ENCODE measurements around the gene FOXP1. TPM values are rescaled to one million over a fixed set of nuclear protein-coding genes. Genes with fewer than 3 reads are reported as not detected.
A peak's percentile ranks its signal among the peaks of the same experiment; 100 is the strongest.

Gene FOXP1
- total and polyA plus RNA-seq, 5 experiments from 2014 or later, result 280 to 443 (median 382) TPM

GRCh38 chr3:71232895-71233294 lies 350.6 kb downstream of the FOXP1 start:
- Mint-ChIP-seq H3K36me3 (peaks cover 5 to 60% (median 32%) of the 10 kb centered on the region in 3 donors), H3K27ac (peak overlapping the region in 4 of 10 donors; percentile 57 to 87 (median 77)), H3K27me3 (no peaks in the 10 kb centered on the region)

GRCh38 chr3:71232175-71232679 lies 351.3 kb downstream of the FOXP1 start:
- Mint-ChIP-seq H3K36me3 (peaks cover 5 to 54% (median 29%) of the 10 kb centered on the region in 3 donors), H3K27me3 (no peaks in the 10 kb centered on the region), H3K9me3 (peaks cover 0 to 2% (median 0%) of the 10 kb centered on the region in 9 donors), H3K4me3 (peak overlapping the region in 7 of 10 donors; percentile 1 to 61 (median 20)), H3K27ac (peak overlapping the region; percentile 9 to 87 (median 52)), H3K4me1 (peaks cover 31 to 81% (median 76%) of the 10 kb centered on the region in 4 donors)
- no peak for DNase-seq
- POLR2A ChIA-PET, result interaction anchor here (1.2 to 2.0 kb wide), 2 partner anchors 10 to 75 kb away, joined by 4 to 5 read pairs; no protein-coding TSS in a partner anchor
- ATAC-seq, result no peak

More at GRCh38 chr3:71232895-71233294, 350.6 kb downstream of the FOXP1 start:
- Mint-ChIP-seq H3K4me3 (peak overlapping the region in 1 of 10 donors; percentile 39), H3K9me3 (peaks cover 0 to 2% (median 0%) of the 10 kb centered on the region in 9 donors), H3K4me1 (peaks cover 34 to 81% (median 75%) of the 10 kb centered on the region in 4 donors)
- POLR2A ChIA-PET, result interaction anchor here (0.6 to 2.0 kb wide), 4 partner anchors 9 to 223 kb away, joined by 4 to 5 read pairs (median 5); no protein-coding TSS in a partner anchor
- ATAC-seq (no peak), DNase-seq (no peak)

- Mint-ChIP-seq H3K4me3 (peak overlapping the region in 4 of 10 donors; percentile 6 to 52 (median 39)), H3K9me3 (peaks cover 0 to 2% (median 0%) of the 10 kb centered on the region in 9 donors), H3K4me1 (peaks cover 35 to 85% (median 80%) of the 10 kb centered on the region in 4 donors), H3K36me3 (peaks cover 5 to 53% (median 28%) of the 10 kb centered on the region in 3 donors), H3K27ac (peak overlapping the region in 9 of 10 donors; percentile 33 to 87 (median 71)), H3K27me3 (no peaks in the 10 kb centered on the region)
- POLR2A ChIA-PET, result interaction anchor here (0.7 to 2.0 kb wide), 2 partner anchors 11 to 141 kb away, joined by 3 to 4 read pairs; no protein-coding TSS in a partner anchor
- DNase-seq (no peak), ATAC-seq (no peak)
Observed at GRCh38 chr3:71231680-71232079, 351.8 kb downstream of the FOXP1 start.

GRCh38 chr3:71229905-71230657 lies 353.4 kb downstream of the FOXP1 start:
- Mint-ChIP-seq H3K9me3 (peaks cover 0 to 2% (median 0%) of the 10 kb centered on the region in 9 donors), H3K4me1 (peaks cover 42 to 90% (median 86%) of the 10 kb centered on the region in 4 donors), H3K27ac (peak overlapping the region; percentile 14 to 90 (median 77)), H3K27me3 (no peaks in the 10 kb centered on the region), H3K36me3 (peaks cover 5 to 41% (median 13%) of the 10 kb centered on the region in 3 donors), H3K4me3 (peak overlapping the region in 7 of 10 donors; percentile 21 to 57 (median 35))
- POLR2A ChIA-PET, result interaction anchor here (0.6 to 1.3 kb wide), 3 partner anchors 99 to 187 kb away, joined by 3 read pairs; no protein-coding TSS in a partner anchor
- DNase-seq (peak in 2 of 10 donors; percentile 35 to 49), ATAC-seq (peak in 1 of 2 donors; percentile 30)

GRCh38 chr3:71228156-71228866 lies 355.2 kb downstream of the FOXP1 start:
- Mint-ChIP-seq H3K27me3 (no peaks in the 10 kb centered on the region), H3K27ac (peak overlapping the region; percentile 1 to 89 (median 32)), H3K4me3 (peak overlapping the region in 8 of 10 donors; percentile 5 to 81 (median 42)), H3K36me3 (peaks cover 0 to 23% (median 8%) of the 10 kb centered on the region in 3 donors), H3K9me3 (no peaks in the 10 kb centered on the region), H3K4me1 (peaks cover 49 to 89% (median 88%) of the 10 kb centered on the region in 4 donors)
- ATAC-seq (no peak), DNase-seq (no peak)
- POLR2A ChIA-PET, result interaction anchor here (0.7 to 1.1 kb wide), 2 partner anchors 193 to 504 kb away, joined by 3 read pairs; no protein-coding TSS in a partner anchor

- POLR2A ChIA-PET, result interaction anchor here (0.7 kb wide), 1 partner anchor 15 kb away, joined by 5 read pairs; no protein-coding TSS in a partner anchor
- H3K36me3 Mint-ChIP-seq, result peaks cover 8 to 23% (median 16%) of the 10 kb centered on the region in 3 donors
- H3K4me3 Mint-ChIP-seq, result peak overlapping the region; percentile 62 to 92 (median 82)
- no peaks in the 10 kb centered on the region for H3K27me3 Mint-ChIP-seq
- H3K4me1 Mint-ChIP-seq, result peaks cover 50 to 90% (median 88%) of the 10 kb centered on the region in 4 donors
- ATAC-seq (peak in 1 of 2 donors; percentile 4), DNase-seq (peak in 1 of 10 donors; percentile 14)
- peak overlapping the region; percentile 88 to 98 (median 92) for H3K27ac Mint-ChIP-seq
- H3K9me3 Mint-ChIP-seq, result peaks cover 0 to 9% (median 2%) of the 10 kb centered on the region in 9 donors
Observed at GRCh38 chr3:71227270-71227661, 356.3 kb downstream of the FOXP1 start.

GRCh38 chr3:71226565-71227269 lies 356.8 kb downstream of the FOXP1 start:
- Mint-ChIP-seq H3K9me3 (peaks cover 0 to 9% (median 2%) of the 10 kb centered on the region in 9 donors), H3K4me3 (peak overlapping the region; percentile 62 to 92 (median 82)), H3K27ac (peak overlapping the region; percentile 88 to 98 (median 92)), H3K36me3 (peaks cover 8 to 20% (median 19%) of the 10 kb centered on the region in 3 donors), H3K4me1 (peaks cover 46 to 87% (median 82%) of the 10 kb centered on the region in 4 donors), H3K27me3 (no peaks in the 10 kb centered on the region)
- DNase-seq (peak; percentile 43 to 82 (median 72)), ATAC-seq (peak; percentile 81 to 83)
- POLR2A ChIA-PET, result interaction anchor here (0.7 kb wide), 1 partner anchor 14 kb away, joined by 5 read pairs; no protein-coding TSS in a partner anchor

GRCh38 chr3:71225951-71226564 lies 357.5 kb downstream of the FOXP1 start:
- ATAC-seq (peak in 1 of 2 donors; percentile 1), DNase-seq (no peak)
- Mint-ChIP-seq H3K27me3 (no peaks in the 10 kb centered on the region), H3K27ac (peak overlapping the region; percentile 88 to 98 (median 92)), H3K36me3 (peaks cover 14 to 27% (median 26%) of the 10 kb centered on the region in 3 donors), H3K4me3 (peak overlapping the region; percentile 62 to 92 (median 82)), H3K9me3 (peaks cover 0 to 16% (median 2%) of the 10 kb centered on the region in 9 donors), H3K4me1 (peaks cover 48 to 88% (median 83%) of the 10 kb centered on the region in 4 donors)
- POLR2A ChIA-PET, result no interaction called here

GRCh38 chr3:71225002-71225684 lies 358.4 kb downstream of the FOXP1 start:
- peaks cover 16 to 32% (median 30%) of the 10 kb centered on the region in 3 donors for H3K36me3 Mint-ChIP-seq
- POLR2A ChIA-PET, result interaction anchor here (0.6 kb wide), 1 partner anchor 94 kb away, joined by 3 read pairs; no protein-coding TSS in a partner anchor
- H3K27ac Mint-ChIP-seq, result peak overlapping the region; percentile 48 to 98 (median 91)
- H3K27me3 Mint-ChIP-seq, result no peaks in the 10 kb centered on the region
- H3K4me3 Mint-ChIP-seq, result peak overlapping the region in 2 of 10 donors; percentile 1 to 32
- peaks cover 50 to 86% (median 81%) of the 10 kb centered on the region in 4 donors for H3K4me1 Mint-ChIP-seq
- no peak for DNase-seq
- peaks cover 0 to 17% (median 2%) of the 10 kb centered on the region in 9 donors for H3K9me3 Mint-ChIP-seq
- no peak for ATAC-seq
